ENCODE measurements around the gene TRABD2A.
"Not testable (repeated sequence)": the region's sequence is repeated elsewhere in the genome, so short reads cannot be mapped to it uniquely, and the experiment has no call there.

The TRABD2A gene

DNA sequence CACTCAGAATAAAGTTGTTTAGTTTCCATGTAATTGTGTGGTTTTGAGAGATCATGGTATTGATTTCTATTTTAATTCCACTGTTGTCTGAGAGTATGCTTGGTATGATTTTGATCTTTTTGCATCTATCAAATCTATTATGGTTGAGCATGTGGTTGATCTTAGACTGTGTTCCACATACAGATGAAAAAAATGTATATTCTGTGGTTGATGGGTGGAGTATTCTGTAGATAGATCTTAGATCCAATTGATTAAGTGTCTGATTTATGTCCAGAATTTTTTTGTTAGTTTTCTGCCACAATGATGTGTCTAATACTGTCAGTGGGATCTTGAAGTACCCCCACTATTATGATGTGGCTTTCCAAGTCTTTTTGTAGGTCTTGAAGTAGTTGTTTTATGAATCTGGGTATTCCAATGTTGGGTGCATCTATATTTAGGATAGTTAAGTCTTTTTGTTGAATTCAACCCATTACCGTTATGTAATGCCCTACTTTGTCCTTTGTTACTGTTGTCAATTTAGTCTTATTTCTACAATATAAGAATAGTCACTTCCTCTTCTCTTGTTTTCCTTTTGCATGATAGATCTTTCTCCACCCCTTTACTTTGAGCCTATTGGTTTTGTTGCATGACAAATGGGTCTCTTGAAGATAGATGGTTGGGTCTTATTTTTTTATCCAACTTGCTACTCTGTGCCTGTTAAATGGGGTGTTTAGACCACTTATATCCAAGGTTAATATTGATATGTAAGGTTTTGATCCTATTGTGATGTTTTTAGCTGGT is 101.8 kb downstream of the TRABD2A start:
- no peak for DNase-seq (ENCODE audit: low read depth in 1 of 2, low spot score in 1 of 2)

DNA sequence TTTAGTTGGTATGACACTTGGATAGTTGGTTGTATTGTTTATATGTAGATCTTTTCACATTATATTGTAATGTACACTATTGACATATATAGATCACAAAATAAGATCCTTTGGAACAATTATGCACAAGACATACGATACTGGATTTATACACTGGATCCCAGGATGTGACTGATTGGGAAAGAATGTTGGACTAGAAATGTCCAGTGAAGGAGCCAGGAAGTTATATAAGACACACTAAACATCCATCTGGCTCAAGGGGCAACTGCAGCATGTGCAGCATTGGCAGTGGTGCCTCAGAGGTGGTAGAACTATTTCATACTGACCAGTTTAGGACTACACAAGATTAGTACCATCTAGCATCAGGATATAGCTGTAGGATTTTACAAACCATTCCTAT is 104.9 kb downstream of the TRABD2A start:
- DNase-seq (ENCODE audit: low read depth in 1 of 2, low spot score in 1 of 2), result no peak
- Histone ChIP-seq H3K27ac (replicated peaks) (no peak overlapping the region), H3K27me3 (ENCODE audit: insufficient read depth, poor library complexity, severe bottlenecking) (no peaks in the 10 kb centered on the region), H3K4me3 (replicated peaks; ENCODE audit: insufficient read depth, low read length) (no peak overlapping the region)
- TF ChIP-seq GABPA (IDR thresholded peaks at IDR 0.05; ENCODE audit: low read depth) (no peak), SPI1 (IDR thresholded peaks at IDR 0.05; ENCODE audit: borderline replicate concordance, low read depth) (no peak), POLR2AphosphoS5 (IDR thresholded peaks at IDR 0.05; ENCODE audit: low read depth) (no peak)
- TF ChIP-seq, protein P1, sequence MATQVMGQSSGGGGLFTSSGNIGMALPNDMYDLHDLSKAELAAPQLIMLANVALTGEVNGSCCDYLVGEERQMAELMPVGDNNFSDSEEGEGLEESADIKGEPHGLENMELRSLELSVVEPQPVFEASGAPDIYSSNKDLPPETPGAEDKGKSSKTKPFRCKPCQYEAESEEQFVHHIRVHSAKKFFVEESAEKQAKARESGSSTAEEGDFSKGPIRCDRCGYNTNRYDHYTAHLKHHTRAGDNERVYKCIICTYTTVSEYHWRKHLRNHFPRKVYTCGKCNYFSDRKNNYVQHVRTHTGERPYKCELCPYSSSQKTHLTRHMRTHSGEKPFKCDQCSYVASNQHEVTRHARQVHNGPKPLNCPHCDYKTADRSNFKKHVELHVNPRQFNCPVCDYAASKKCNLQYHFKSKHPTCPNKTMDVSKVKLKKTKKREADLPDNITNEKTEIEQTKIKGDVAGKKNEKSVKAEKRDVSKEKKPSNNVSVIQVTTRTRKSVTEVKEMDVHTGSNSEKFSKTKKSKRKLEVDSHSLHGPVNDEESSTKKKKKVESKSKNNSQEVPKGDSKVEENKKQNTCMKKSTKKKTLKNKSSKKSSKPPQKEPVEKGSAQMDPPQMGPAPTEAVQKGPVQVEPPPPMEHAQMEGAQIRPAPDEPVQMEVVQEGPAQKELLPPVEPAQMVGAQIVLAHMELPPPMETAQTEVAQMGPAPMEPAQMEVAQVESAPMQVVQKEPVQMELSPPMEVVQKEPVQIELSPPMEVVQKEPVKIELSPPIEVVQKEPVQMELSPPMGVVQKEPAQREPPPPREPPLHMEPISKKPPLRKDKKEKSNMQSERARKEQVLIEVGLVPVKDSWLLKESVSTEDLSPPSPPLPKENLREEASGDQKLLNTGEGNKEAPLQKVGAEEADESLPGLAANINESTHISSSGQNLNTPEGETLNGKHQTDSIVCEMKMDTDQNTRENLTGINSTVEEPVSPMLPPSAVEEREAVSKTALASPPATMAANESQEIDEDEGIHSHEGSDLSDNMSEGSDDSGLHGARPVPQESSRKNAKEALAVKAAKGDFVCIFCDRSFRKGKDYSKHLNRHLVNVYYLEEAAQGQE (IDR thresholded peaks at IDR 0.05; ENCODE audit: insufficient replicate concordance, low read depth), result no peak
- TF ChIP-seq, protein P2, sequence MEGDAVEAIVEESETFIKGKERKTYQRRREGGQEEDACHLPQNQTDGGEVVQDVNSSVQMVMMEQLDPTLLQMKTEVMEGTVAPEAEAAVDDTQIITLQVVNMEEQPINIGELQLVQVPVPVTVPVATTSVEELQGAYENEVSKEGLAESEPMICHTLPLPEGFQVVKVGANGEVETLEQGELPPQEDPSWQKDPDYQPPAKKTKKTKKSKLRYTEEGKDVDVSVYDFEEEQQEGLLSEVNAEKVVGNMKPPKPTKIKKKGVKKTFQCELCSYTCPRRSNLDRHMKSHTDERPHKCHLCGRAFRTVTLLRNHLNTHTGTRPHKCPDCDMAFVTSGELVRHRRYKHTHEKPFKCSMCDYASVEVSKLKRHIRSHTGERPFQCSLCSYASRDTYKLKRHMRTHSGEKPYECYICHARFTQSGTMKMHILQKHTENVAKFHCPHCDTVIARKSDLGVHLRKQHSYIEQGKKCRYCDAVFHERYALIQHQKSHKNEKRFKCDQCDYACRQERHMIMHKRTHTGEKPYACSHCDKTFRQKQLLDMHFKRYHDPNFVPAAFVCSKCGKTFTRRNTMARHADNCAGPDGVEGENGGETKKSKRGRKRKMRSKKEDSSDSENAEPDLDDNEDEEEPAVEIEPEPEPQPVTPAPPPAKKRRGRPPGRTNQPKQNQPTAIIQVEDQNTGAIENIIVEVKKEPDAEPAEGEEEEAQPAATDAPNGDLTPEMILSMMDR (IDR thresholded peaks at IDR 0.05; ENCODE audit: insufficient read depth, low read length), result no peak

More for the DNA sequence above, 101.8 kb downstream of the TRABD2A start:
- no peaks in the 10 kb centered on the region for H3K27me3 ChIP-seq (ENCODE audit: insufficient read depth, poor library complexity, severe bottlenecking)
- H3K27ac ChIP-seq (replicated peaks), result no peak overlapping the region
- no peak for TF ChIP-seq SPI1 (IDR thresholded peaks at IDR 0.05; ENCODE audit: borderline replicate concordance, low read depth)
- no peak overlapping the region for H3K4me3 ChIP-seq (replicated peaks; ENCODE audit: insufficient read depth, low read length)

DNA sequence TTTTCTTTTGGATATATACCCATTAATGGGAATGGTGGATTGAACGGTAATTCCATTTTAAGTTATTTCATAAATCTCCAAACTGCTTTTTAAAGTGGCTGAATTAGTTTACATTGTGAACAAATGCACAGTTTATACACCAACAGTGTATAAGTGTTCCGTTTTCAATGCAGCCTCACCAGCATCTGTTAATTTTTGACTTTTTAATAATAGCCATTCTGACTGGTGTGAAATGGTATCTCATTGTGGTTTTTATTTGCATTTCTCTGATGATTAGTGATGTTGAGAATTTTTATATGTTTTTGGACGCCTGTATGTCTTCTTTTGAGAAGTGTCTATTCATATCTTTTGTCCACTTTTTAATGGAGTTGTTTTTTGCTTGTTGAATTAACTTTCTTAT is 107.3 kb downstream of the TRABD2A start:
- not testable (repeated sequence) for H3K27me3 ChIP-seq (ENCODE audit: insufficient read depth, poor library complexity, severe bottlenecking); DNase-seq (ENCODE audit: low read depth in 1 of 2, low spot score in 1 of 2); H3K4me3 ChIP-seq (replicated peaks; ENCODE audit: insufficient read depth, low read length); H3K27ac ChIP-seq (replicated peaks)
